K562 (cell line): ENCODE measurements around the gene LDLR. TPM values are rescaled to one million over a fixed set of nuclear protein-coding genes. Genes with fewer than 3 reads are reported as not detected.

Source experiments
- ARID1B ChIP-seq: fragments of 450-650 bp; IDR thresholded peaks from 2 replicates; pipeline ENCODE4 v1.6.1; 2016; ENCODE audit warnings: antibody characterized with exemption, mild to moderate bottlenecking, inconsistent platforms
- CREM ChIP-seq: IDR thresholded peaks from 2 replicates; pipeline ENCODE4 v1.6.1; 2014; ENCODE audit warnings: antibody characterized with exemption, low read depth
- CTCF ChIP-seq, 3 experiments: IDR thresholded peaks in 2 of 3; conservative IDR thresholded peaks in 1 of 3; 2 replicates each; pipeline ENCODE4 v1.5.1; 2011 to 2012; ENCODE audit warnings: low read length in 3 of 3, mild to moderate bottlenecking in 3 of 3, control low read depth in 2 of 3, improper control_type of control experiment in 1 of 3, inconsistent platforms in 1 of 3, low read depth in 1 of 3, mixed read lengths in 1 of 3, moderate library complexity in 1 of 3; ENCODE audit not compliant: insufficient read depth in 2 of 3
- DDX20 ChIP-seq: fragments of 450-650 bp; IDR thresholded peaks from 2 replicates; pipeline ENCODE4 v1.6.1; 2016; ENCODE audit warnings: missing genetic modification characterization, low read depth, mild to moderate bottlenecking, missing compliant biosample characterization, moderate library complexity
- DPF2 ChIP-seq: fragments of 450-650 bp; IDR thresholded peaks from 2 replicates; pipeline ENCODE4 v1.6.1; 2016
- E2F6 ChIP-seq, 2 experiments: IDR thresholded peaks; 2 replicates each; pipeline ENCODE4 v1.6.1; 2011; ENCODE audit warnings: borderline replicate concordance in 1 of 2, control low read depth in 1 of 2, low read depth in 1 of 2, low read length in 1 of 2, mild to moderate bottlenecking in 1 of 2, mixed read lengths in 1 of 2, moderate library complexity in 1 of 2; ENCODE audit not compliant: insufficient read depth in 1 of 2, insufficient read length in 1 of 2, poor library complexity in 1 of 2, severe bottlenecking in 1 of 2; ENCODE audit errors: extremely low read depth in 1 of 2
- ETV6 ChIP-seq, 3 experiments: fragments of 150-350 bp in 1 of 3; sonication (generic) in 1 of 3; formaldehyde crosslinking in 1 of 3; IDR thresholded peaks; 2 replicates each; pipeline versions ENCODE4 v1.6.1 to v1.8.0; 2014 to 2022; ENCODE audit warnings: borderline replicate concordance in 2 of 3, low read depth in 2 of 3, antibody characterized with exemption in 1 of 3, low read length in 1 of 3, mild to moderate bottlenecking in 1 of 3, missing genetic modification reagents in 1 of 3
- FIP1L1 ChIP-seq: fragments of 200-400 bp; formaldehyde crosslinking; IDR thresholded peaks from 2 replicates; pipeline ENCODE4 v1.6.1; 2018; ENCODE audit warnings: mild to moderate bottlenecking, low read depth, low read length; ENCODE audit not compliant: poor library complexity, severe bottlenecking
- FOS ChIP-seq: IDR thresholded peaks from 3 replicates; pipeline ENCODE4 v1.6.1; 2011; ENCODE audit not compliant: insufficient read length; ENCODE audit errors: extremely low read depth
- HIVEP1 ChIP-seq: fragments of 250-450 bp; sonication (Bioruptor Pico); IDR thresholded peaks from 2 replicates; pipeline ENCODE4 v1.4.0; 2020; ENCODE audit warnings: mild to moderate bottlenecking
- JUND ChIP-seq, 2 experiments: IDR thresholded peaks; 2 replicates in 1 of 2; 3 replicates in 1 of 2; pipeline ENCODE4 v1.6.1; 2011; ENCODE audit warnings: borderline replicate concordance in 2 of 2, low read depth in 2 of 2, low read length in 2 of 2, improper control_type of control experiment in 1 of 2, missing biosample characterization in 1 of 2, missing genetic modification characterization in 1 of 2, missing genetic modification reagents in 1 of 2
- RAD51 ChIP-seq: fragments of 450-650 bp; IDR thresholded peaks from 2 replicates; pipeline ENCODE4 v1.7.1; 2016; ENCODE audit warnings: low read depth, mild to moderate bottlenecking, borderline replicate concordance
- SMARCA4 ChIP-seq: fragments of 450-650 bp; IDR thresholded peaks from 2 replicates; pipeline ENCODE4 v1.6.1; 2016
- YY1 ChIP-seq, 3 experiments: IDR thresholded peaks; 2 replicates each; pipeline ENCODE4 v1.6.1; 2011; ENCODE audit warnings: low read length in 2 of 3, mild to moderate bottlenecking in 2 of 3, moderate library complexity in 2 of 3, borderline replicate concordance in 1 of 3, control low read depth in 1 of 3, low read depth in 1 of 3; ENCODE audit not compliant: insufficient read depth in 3 of 3, insufficient replicate concordance in 2 of 3, control insufficient read depth in 1 of 3, insufficient read length in 1 of 3; ENCODE audit errors: extremely low read depth in 1 of 3
- ZFX ChIP-seq: sonication (generic); formaldehyde crosslinking; IDR thresholded peaks from 2 replicates; pipeline ENCODE4 v1.8.0; 2022; ENCODE audit warnings: mild to moderate bottlenecking, missing genetic modification reagents, moderate library complexity
- ZNF224 ChIP-seq: sonication (generic); formaldehyde crosslinking; IDR thresholded peaks from 2 replicates; pipeline ENCODE4 v1.8.0; 2022; ENCODE audit warnings: mild to moderate bottlenecking, missing genetic modification reagents
- ZNF384 ChIP-seq: IDR thresholded peaks from 2 replicates; pipeline ENCODE4 v1.6.1; 2012; ENCODE audit warnings: low read depth, low read length, improper control_type of control experiment
- ZNF740 ChIP-seq, 3 experiments: fragments of 200-800 bp in 1 of 3; sonication (Bioruptor generic) in 1 of 3; sonication (generic) in 1 of 3; formaldehyde crosslinking in 1 of 3; IDR thresholded peaks; 2 replicates each; pipeline versions ENCODE4 v1.6.1 to v1.8.0; 2016 to 2022; ENCODE audit warnings: mild to moderate bottlenecking in 2 of 3, missing compliant biosample characterization in 2 of 3, missing genetic modification characterization in 2 of 3, missing genetic modification reagents in 1 of 3
- polyA plus RNA-seq, 8 experiments: library from polyadenylated mRNA; depleted of rRNA in 4 of 8; stranded (reverse) in 5 of 8; unstranded in 3 of 8; fragments of >200 nt; fragmentation: Nextera tagmentation in 2 of 8; fragmentation: Illumina TruSeq in 1 of 8; extraction: Ambion mirVana in 2 of 8; extraction: Trizol in 1 of 8; gene quantifications; 2 replicates each; pipeline versions ENCODE4 v1.2.1 to v1.2.3, GENCODE V29; 2011 to 2014; ENCODE audit warnings: inconsistent platforms in 1 of 8, missing spikeins in 1 of 8
- total RNA-seq, 7 experiments: library from RNA; depleted of rRNA in 6 of 7; stranded (reverse); fragments of >200 nt in 6 of 7; fragmentation: Illumina TruSeq in 2 of 7; extraction: Trizol in 2 of 7; gene quantifications; 2 replicates each; pipeline versions ENCODE4 v1.2.1 to v1.2.3, GENCODE V29; 2011 to 2021; ENCODE audit warnings: low replicate concordance in 1 of 7

The LDLR gene
- total and polyA plus RNA-seq, 9 of the 15 experiments (the other 6 are each of a cell fraction or from before 2014, with no cell fraction given): 19.9 to 114 (median 56.3) TPM

GRCh38 chr19:11142528-11143171, 53.4 kb downstream of the LDLR start (continued):
- no peak for TF ChIP-seq RAD51
- peak; percentile 4 for TF ChIP-seq FOS
- TF ChIP-seq FIP1L1: peak; percentile 69
- no peak for TF ChIP-seq CTCF (IDR thresholded peaks at IDR 0.05 in 2 of 3, conservative IDR thresholded peaks at IDR 0.05 in 1 of 3; ENCODE audit: insufficient read depth in 2 of 3, low read depth in 1 of 3, low read length in 3 of 3)
- 0 out of 2 replicates have a peak, but pooled peaks have one; percentile 9 for TF ChIP-seq CREM
- peak in 2 of 3 experiments; percentile 13 to 41 for TF ChIP-seq YY1 (IDR thresholded peaks at IDR 0.05; ENCODE audit: borderline replicate concordance in 1 of 3, control insufficient read depth in 1 of 3, extremely low read depth in 1 of 3, insufficient read depth in 3 of 3, insufficient read length in 1 of 3, insufficient replicate concordance in 2 of 3, low read depth in 1 of 3, low read length in 2 of 3)
- peak; percentile 51; the same call in 1 of the 2 replicates for TF ChIP-seq SMARCA4
- peak; percentile 88 for TF ChIP-seq JUND (IDR thresholded peaks at IDR 0.05; ENCODE audit: borderline replicate concordance, low read depth, low read length)
- TF ChIP-seq JUND (tag; IDR thresholded peaks at IDR 0.05; ENCODE audit: borderline replicate concordance, low read depth, low read length): no peak; the same call in 2 of the 3 replicates
- peak; percentile 47 for TF ChIP-seq ARID1B
- TF ChIP-seq ZNF384: no peak
- TF ChIP-seq HIVEP1 (CRISPR knock-in tag): 0 out of 2 replicates have a peak, but pooled peaks have one; percentile 30
- peak; percentile 65 for TF ChIP-seq DPF2
- TF ChIP-seq ZNF740 (CRISPR knock-in tag; IDR thresholded peaks at IDR 0.05): peak; percentile 91
- no peak; a peak in 1 of 4 replicates for TF ChIP-seq ZNF740 (tag; IDR thresholded peaks at IDR 0.05)
- TF ChIP-seq ETV6 (IDR thresholded peaks at IDR 0.05; ENCODE audit: borderline replicate concordance in 1 of 2, low read depth in 2 of 2, low read length in 1 of 2): 0 out of 4 replicates have a peak, but pooled peaks of 1 of the 2 experiments have one; percentile 25
- no peak for TF ChIP-seq ETV6 (CRISPR knock-in tag; IDR thresholded peaks at IDR 0.05; ENCODE audit: borderline replicate concordance)
- no peak for TF ChIP-seq ZNF224 (CRISPR knock-in tag)
- peak in 1 of 2 experiments; percentile 12 for TF ChIP-seq E2F6 (IDR thresholded peaks at IDR 0.05; ENCODE audit: borderline replicate concordance in 1 of 2, extremely low read depth in 1 of 2, insufficient read depth in 1 of 2, insufficient read length in 1 of 2, low read depth in 1 of 2, low read length in 1 of 2, poor library complexity in 1 of 2, severe bottlenecking in 1 of 2)
- 0 out of 2 replicates have a peak, but pooled peaks have one; percentile 33 for TF ChIP-seq ZFX
- TF ChIP-seq DDX20 (tag): no peak
